GM12864 (cell line): Measurements from ENCODE around the gene ELMO1.

Source experiments
- DNase-seq: peaks from one replicate; pipeline ENCODE4 v3.0.0-alpha.2; 2011; ENCODE audit warnings: low read depth
- H3K4me3 ChIP-seq: 2 replicates; pipeline ENCODE4 v1.5.1; 2011; ENCODE audit warnings: mild to moderate bottlenecking, low read depth, low read length, control low read depth
- TF ChIP-seq, protein P1 (sequence below): IDR thresholded peaks from 2 replicates; pipeline ENCODE4 v1.5.1; 2011; ENCODE audit warnings: low read depth, mild to moderate bottlenecking, moderate library complexity, low read length, control low read depth, inconsistent platforms; ENCODE audit errors: missing control alignments

Gene ELMO1

DNA sequence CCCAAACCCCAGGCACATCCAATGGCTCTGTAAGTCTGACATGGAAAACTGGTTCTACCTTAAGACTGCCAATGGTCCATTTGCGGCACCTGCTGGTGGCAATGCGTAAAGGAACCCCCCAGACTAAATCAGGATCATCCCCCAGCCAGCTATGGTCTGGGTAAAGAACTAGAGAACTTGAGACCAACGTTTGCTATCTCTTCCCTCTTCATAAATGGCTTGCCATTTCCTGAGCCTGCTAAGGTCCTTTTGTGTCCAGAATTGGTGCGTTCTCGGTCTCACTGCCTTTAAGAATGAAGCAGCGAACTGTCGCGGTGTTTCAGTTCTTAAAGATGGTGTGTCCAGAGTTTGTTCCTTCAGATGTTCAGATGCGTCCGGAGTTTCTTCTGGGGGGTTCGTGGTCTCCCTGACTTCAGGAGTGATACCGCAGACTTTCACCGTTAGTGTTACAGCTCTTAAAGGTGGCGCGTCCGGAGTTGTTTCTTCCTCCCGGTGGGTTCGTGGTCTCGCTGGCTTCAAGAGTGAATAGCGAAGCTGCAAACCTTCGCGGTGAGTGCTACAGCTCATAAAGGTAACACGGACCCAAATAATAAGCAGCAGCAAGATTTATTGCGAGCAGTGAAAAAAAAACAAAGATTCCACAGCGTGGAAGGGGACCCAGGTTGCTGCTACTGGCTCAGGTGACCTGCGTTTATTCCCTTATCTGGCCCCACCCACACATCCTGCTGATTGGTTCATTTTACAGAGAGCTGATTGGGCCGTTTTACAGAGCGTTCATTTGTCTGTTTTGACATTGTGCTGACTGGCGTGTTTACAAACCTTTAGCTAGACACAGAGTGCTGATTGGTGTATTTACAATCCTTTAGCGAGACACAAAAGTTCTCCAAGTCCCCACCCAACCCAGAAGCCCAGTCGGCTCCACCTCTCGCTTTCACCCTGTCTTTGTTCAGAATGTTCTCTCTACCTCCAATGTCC is 95.4 kb downstream of the ELMO1 start:
- TF ChIP-seq, protein P1, sequence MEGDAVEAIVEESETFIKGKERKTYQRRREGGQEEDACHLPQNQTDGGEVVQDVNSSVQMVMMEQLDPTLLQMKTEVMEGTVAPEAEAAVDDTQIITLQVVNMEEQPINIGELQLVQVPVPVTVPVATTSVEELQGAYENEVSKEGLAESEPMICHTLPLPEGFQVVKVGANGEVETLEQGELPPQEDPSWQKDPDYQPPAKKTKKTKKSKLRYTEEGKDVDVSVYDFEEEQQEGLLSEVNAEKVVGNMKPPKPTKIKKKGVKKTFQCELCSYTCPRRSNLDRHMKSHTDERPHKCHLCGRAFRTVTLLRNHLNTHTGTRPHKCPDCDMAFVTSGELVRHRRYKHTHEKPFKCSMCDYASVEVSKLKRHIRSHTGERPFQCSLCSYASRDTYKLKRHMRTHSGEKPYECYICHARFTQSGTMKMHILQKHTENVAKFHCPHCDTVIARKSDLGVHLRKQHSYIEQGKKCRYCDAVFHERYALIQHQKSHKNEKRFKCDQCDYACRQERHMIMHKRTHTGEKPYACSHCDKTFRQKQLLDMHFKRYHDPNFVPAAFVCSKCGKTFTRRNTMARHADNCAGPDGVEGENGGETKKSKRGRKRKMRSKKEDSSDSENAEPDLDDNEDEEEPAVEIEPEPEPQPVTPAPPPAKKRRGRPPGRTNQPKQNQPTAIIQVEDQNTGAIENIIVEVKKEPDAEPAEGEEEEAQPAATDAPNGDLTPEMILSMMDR = peak; percentile 96
- no peak for DNase-seq
- peak overlapping the region; percentile 73 for H3K4me3 ChIP-seq

DNA sequence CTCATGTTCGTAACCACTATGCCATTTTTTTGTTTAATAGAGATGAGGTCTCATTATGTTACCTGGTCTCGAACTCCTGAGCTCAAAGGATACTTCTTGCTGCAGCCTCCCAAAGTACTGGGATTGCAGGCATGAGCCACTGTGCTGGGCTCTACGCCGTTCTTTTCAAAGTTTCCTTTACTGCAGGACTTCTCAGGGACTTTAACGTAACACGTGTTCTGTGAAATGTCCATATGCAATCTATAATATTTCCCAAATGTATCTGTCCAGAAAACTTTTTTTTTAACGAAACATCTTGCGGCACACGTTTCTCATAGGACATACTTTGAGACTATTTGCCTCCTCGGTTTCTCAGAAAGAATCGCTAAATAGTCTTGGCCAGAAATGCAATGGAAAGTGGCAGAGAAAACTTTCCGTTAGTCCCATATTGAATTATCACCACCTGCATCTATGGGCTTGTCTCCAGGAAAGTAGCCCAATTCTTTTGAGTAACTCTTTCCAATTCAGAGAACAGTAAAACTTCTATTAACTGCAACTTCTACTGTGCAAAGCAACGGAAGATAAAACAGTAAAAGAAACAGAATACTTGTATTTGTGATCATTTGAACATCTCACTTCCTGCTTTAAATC is 96.3 kb downstream of the ELMO1 start:
- H3K4me3 ChIP-seq = no peak overlapping the region; the same call in 1 of the 2 replicates
- TF ChIP-seq, protein P1 = no peak
- no peak for DNase-seq

DNA sequence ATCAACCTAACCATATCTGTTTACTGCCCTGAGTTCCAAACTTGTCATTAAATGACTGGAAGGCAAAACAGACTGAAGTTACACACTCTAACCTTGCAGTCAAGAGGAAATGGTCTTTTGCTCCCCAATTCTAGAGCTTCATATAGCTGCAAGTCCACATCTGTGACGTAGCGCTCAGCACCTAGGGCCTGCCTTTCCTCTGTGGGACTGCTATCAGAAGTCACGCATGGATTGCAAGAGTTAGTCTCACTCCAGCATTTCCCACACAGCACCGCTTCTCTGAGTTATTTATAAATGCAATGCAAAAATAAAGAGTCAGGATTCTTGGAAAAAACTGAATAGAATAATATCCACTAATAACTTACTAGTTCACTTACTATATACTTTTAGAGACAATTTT is 96.9 kb downstream of the ELMO1 start:
- TF ChIP-seq, protein P1 = no peak
- H3K4me3 ChIP-seq = no peak overlapping the region
- DNase-seq = no peak

DNA sequence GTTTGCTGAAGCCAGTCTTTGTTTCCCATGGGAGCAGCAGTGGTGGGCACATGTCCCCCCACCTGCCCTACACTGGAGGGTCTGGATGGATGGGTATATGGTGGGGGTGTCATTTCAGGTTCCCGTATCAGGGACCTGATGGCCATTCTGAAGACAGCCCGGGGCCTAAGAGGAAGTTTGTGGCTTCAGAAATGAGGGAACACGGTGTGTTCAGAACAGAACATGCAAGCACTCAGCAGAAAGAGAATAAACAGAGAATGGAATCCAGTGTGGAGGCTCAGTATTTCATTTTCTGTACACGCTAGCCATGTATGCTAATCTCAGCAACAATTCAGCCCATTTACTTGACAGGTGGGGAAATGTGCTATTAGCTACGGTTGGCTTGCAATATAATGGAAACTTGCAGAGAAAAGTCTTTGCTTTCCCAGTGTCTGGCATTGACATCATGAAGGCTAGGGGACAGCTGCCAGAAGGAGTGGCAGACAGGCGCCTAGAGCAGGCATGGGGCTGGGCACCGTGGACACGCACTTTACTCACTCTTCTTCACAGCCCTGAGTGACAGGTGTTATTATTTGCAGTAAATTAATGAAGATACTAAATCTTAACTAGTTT is 98.6 kb downstream of the ELMO1 start:
- DNase-seq = no peak
- no peak overlapping the region for H3K4me3 ChIP-seq
- TF ChIP-seq, protein P1 = no peak

DNA sequence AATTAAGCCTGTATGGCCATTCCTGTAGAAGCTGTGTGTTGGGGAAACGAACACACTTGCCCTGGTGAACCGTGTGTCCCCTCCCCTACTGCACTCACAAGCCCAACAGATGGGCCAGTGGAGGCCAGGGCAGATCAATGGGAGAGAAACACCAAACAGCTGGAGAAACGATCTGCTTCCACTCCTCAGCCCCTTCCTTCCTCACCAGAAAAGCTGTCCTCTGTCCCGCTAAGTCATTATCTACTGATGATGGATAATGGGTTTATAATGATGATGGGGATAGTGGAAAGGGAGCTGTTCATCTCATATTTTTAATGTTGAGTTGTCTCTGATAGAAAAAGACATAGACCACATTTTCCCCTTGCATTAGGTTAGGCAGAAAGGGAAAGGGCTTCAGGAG is 99.7 kb downstream of the ELMO1 start:
- no peak overlapping the region for H3K4me3 ChIP-seq
- TF ChIP-seq, protein P1 = no peak
- no peak for DNase-seq

DNA sequence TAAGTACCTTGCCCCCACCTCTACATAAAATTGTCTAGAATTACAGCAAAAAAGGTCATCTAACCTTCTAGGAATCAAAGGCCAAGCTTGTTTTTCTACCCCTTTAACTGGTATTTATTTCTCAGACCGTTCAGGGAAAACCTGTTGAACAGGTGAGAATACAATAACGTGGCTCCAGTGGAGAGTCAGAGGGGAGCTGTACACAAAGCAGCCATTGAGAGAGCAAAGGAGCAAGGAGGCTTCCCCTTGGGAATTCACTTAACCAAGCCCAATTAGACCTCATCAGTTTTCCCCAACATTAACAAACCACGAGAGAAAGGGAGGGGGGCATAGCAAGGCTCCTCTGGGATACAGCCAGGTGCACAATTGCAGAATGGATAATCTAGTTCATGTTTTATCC is 101.9 kb downstream of the ELMO1 start:
- DNase-seq = no peak
- no peak overlapping the region for H3K4me3 ChIP-seq
- TF ChIP-seq, protein P1 = no peak
